ENCODE data around the gene STAT3. TPM values are rescaled to one million over a fixed set of nuclear protein-coding genes. Genes with fewer than 3 reads are reported as not detected.
A peak's percentile ranks its signal among the peaks of the same experiment; 100 is the strongest.

STAT3 gene
- total and polyA plus RNA-seq, 7 donors = 43.8 to 230 (median 129) TPM

DNA sequence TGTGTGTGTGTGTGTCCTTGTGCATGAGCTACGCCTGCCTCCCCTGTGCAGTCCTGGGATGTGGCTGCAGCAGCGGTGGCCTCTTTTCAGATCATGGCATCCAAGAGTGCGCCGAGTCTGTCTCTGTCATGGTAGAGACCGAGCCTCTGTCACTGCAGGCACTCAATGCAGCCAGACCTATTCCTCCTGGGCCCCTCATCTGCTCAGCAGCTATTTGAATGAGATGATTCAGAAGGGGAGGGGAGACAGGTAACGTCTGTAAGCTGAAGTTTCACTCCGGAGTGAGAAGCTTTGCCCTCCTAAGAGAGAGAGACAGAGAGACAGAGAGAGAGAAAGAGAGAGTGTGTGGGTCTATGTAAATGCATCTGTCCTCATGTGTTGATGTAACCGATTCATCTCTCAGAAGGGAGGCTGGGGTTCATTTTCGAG lies 77.4 kb downstream of the STAT3 start:
- no peak for TF ChIP-seq POLR2A (IDR thresholded peaks at IDR 0.05)
- TF ChIP-seq EP300 (IDR thresholded peaks at IDR 0.05) = no peak
- no peak for TF ChIP-seq CTCF (IDR thresholded peaks at IDR 0.05)
- 70 to 77% methylated on average over 9 of the region's 9 CpGs for WGBS, 2 donors
- peaks cover 0 to 43% (median 38%) of the 10 kb centered on the region in 4 donors for H3K4me1 ChIP-seq
- H3K4me3 ChIP-seq = no peak overlapping the region
- H3K9me3 ChIP-seq = no peaks in the 10 kb centered on the region
- intact Hi-C loops (cut with DNase I) = loop anchor here (2.0 kb wide), 1 partner anchor 22 kb away; the partner anchor contains the start of gene STAT5A
- peaks cover 29 to 65% (median 36%) of the 10 kb centered on the region in 4 donors for H3K36me3 ChIP-seq
- no peak for DNase-seq
- H3K27me3 ChIP-seq = no peaks in the 10 kb centered on the region
- peak overlapping the region; percentile 87 to 98 (median 91) for H3K27ac ChIP-seq

GRCh38 chr17:42309986-42310786 lies 78.1 kb downstream of the STAT3 start:
- 85 to 88% methylated on average over 19 of the region's 19 CpGs for WGBS, 2 donors
- Histone ChIP-seq H3K27me3 (no peaks in the 10 kb centered on the region), H3K9me3 (no peaks in the 10 kb centered on the region), H3K4me1 (peaks cover 0 to 43% (median 38%) of the 10 kb centered on the region in 4 donors), H3K36me3 (peaks cover 23 to 65% (median 33%) of the 10 kb centered on the region in 4 donors), H3K4me3 (no peak overlapping the region), H3K27ac (peak overlapping the region; percentile 87 to 98 (median 91))
- intact Hi-C loops (cut with DNase I) = loop anchor here (2.0 kb wide), 1 partner anchor 21 kb away; the partner anchor contains the start of gene STAT5A
- no peak for DNase-seq
- no peak for TF ChIP-seq POLR2A (IDR thresholded peaks at IDR 0.05)
- peak in 1 of 4 donors; percentile 1 for TF ChIP-seq POLR2AphosphoS5 (IDR thresholded peaks at IDR 0.05)

- no peak overlapping the region for H3K4me3 ChIP-seq
- H3K9me3 ChIP-seq = no peaks in the 10 kb centered on the region
- no peak for TF ChIP-seq EP300 (IDR thresholded peaks at IDR 0.05)
- DNase-seq = no peak
- peak overlapping the region; percentile 46 to 98 (median 90) for H3K27ac ChIP-seq
- WGBS, 2 donors = 88 to 92% methylated on average over 9 of the region's 9 CpGs
- intact Hi-C loops (cut with DNase I) = no loop called here
- peaks cover 0 to 43% (median 38%) of the 10 kb centered on the region in 4 donors for H3K4me1 ChIP-seq
- H3K36me3 ChIP-seq = peaks cover 17 to 64% (median 32%) of the 10 kb centered on the region in 4 donors
- no peaks in the 10 kb centered on the region for H3K27me3 ChIP-seq
Observed at GRCh38 chr17:42309142-42309541, 79.1 kb downstream of the STAT3 start.

DNA sequence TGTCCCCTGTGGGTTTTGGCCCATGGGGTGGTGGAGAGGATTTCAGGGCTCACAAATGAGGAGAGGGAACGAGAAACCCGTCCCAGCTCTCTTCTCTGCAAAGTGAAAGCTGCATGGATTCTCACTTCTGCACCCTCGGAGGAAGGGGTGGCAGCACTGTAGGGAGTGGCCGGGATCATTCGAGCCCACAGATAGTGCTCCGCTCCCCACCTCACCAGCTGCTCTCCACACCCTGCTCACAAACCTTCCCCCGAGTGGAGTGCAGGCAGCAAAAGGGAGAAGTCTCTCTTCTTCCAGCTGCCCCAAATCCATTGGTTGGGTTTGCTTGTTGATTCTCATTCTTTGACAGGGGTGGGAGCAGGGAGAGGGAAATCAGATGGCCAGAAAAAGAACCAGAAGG lies 79.8 kb downstream of the STAT3 start:
- Histone ChIP-seq H3K27ac (peak overlapping the region; percentile 46 to 98 (median 90)), H3K9me3 (no peaks in the 10 kb centered on the region), H3K4me3 (no peak overlapping the region), H3K36me3 (peaks cover 18 to 64% (median 31%) of the 10 kb centered on the region in 4 donors), H3K4me1 (peaks cover 0 to 43% (median 38%) of the 10 kb centered on the region in 4 donors), H3K27me3 (no peaks in the 10 kb centered on the region)
- TF ChIP-seq POLR2AphosphoS5 (IDR thresholded peaks at IDR 0.05) (no peak), CTCF (IDR thresholded peaks at IDR 0.05) (no peak), POLR2A (IDR thresholded peaks at IDR 0.05) (no peak), EP300 (IDR thresholded peaks at IDR 0.05) (no peak)
- intact Hi-C loops (cut with DNase I) = no loop called here
- no peak for DNase-seq
- WGBS, 2 donors = 80 to 89% methylated on average over 7 of the region's 7 CpGs

DNA sequence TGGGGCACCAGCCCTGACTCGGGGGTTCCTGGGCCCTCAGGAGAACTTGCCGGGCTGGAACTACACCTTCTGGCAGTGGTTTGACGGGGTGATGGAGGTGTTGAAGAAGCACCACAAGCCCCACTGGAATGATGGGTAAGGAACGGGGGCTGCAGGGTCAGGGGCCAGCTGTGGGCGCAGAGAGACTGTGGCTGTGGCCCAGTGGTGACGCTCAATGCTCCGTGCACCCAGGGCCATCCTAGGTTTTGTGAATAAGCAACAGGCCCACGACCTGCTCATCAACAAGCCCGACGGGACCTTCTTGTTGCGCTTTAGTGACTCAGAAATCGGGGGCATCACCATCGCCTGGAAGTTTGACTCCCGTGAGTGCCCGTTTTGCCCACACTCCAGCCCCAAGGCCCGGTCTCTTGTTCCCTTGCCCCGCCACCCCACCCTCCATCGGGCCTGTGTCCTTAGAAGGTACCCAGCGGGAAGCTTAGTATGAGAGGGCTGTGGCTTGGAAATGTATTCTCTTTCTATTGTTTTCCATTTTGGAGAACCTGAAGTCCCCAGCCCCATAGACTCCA lies 80.8 kb downstream of the STAT3 start:
- no peak for DNase-seq
- WGBS, 2 donors = 94% methylated on average over 19 of the region's 19 CpGs
- TF ChIP-seq CTCF (IDR thresholded peaks at IDR 0.05) (no peak), POLR2AphosphoS5 (IDR thresholded peaks at IDR 0.05) (no peak), POLR2A (IDR thresholded peaks at IDR 0.05) (no peak), EP300 (IDR thresholded peaks at IDR 0.05) (no peak)
- H3K27ac ChIP-seq = peak overlapping the region in 1 of 4 donors; percentile 93
- H3K36me3 ChIP-seq = peaks cover 18 to 73% (median 33%) of the 10 kb centered on the region in 4 donors
- intact Hi-C loops (cut with DNase I) = no loop called here
- H3K9me3 ChIP-seq = no peaks in the 10 kb centered on the region
- H3K27me3 ChIP-seq = no peaks in the 10 kb centered on the region
- H3K4me1 ChIP-seq = peaks cover 0 to 36% (median 31%) of the 10 kb centered on the region in 4 donors
- no peak overlapping the region for H3K4me3 ChIP-seq

All from sigmoid colon (tissue), 7 donors.